Large intestine (tissue), 3 donors: ENCODE data around the gene CYP27B1. TPM values are rescaled to one million over a fixed set of nuclear protein-coding genes. Genes with fewer than 3 reads are reported as not detected.

ENCODE experiments used
- DNase-seq, 2 donors: peaks; one replicate each; pipeline versions ENCODE4 v3.0.0 to v3.0.0-alpha.2; 2013
- H3K27ac ChIP-seq: one replicate; pipeline ENCODE4 v1.5.1; 2013; ENCODE audit warnings: low read length
- H3K27me3 ChIP-seq: 2 replicates; pipeline ENCODE4 v1.6.1; 2013; ENCODE audit warnings: low read length; ENCODE audit not compliant: control insufficient read depth, insufficient read depth
- H3K36me3 ChIP-seq: 2 replicates; pipeline ENCODE4 v1.6.1; 2013; ENCODE audit warnings: low read length; ENCODE audit not compliant: control insufficient read depth, insufficient read depth
- H3K4me1 ChIP-seq: one replicate; pipeline ENCODE4 v1.6.1; 2013; ENCODE audit warnings: low read length; ENCODE audit not compliant: control insufficient read depth, insufficient read depth
- H3K4me3 ChIP-seq: one replicate; pipeline ENCODE4 v1.5.1; 2013; ENCODE audit warnings: low read length
- H3K9me3 ChIP-seq: one replicate; pipeline ENCODE4 v1.6.1; 2013; ENCODE audit warnings: mild to moderate bottlenecking, low read depth, low read length, moderate library complexity; ENCODE audit not compliant: control insufficient read depth
- WGBS: methylation state at CpG from one replicate; pipeline ENCODE4 v1.1.5; 2013; ENCODE audit warnings: low lambda C conversion rate; ENCODE audit not compliant: insufficient coverage; 5-methylcytosine and 5-hydroxymethylcytosine counted together
- polyA plus RNA-seq: library from polyadenylated mRNA; unstranded; fragments of 120-200 nt; gene quantifications from one replicate; pipeline ENCODE4 v1.2.1, GENCODE V29; 2013

The CYP27B1 gene
- polyA plus RNA-seq, 1 donor = 1.8 TPM

DNA sequence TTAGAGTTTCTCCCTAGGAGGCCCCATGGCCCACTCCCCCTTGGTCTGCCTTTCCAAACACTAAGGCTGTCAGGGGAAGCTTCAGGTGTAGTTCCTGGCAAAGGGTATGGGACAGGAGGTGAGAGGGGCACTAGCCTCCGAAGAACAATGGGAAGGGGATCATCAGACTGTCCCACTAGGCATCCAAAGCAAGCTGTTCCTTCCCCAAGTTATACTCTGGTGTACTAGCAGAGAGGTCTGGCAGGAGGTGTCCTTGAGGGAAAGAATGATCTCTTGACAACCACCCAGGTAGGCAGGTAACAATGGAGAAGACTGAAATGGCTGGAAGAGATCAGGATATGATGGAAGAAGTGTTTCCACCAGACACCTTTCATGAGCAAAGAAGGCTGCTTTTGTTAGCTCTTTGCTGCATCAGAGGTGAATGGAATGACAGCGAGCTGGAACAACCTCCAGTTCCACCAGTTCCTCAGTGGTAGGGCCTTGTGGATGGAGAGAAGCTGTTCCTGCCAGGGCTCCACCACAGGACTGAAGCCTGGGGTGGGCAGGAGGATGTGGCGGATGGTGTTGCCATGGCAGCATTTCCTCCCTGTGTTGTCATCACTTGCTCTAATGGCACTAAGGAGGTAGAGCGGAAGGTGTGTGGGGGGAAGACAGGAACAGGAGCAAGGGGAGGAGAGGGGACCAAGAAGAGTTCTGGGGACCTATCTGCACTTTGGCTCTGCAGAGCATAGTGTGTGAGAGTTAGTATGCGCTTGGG is 26.0 kb downstream of the CYP27B1 start:
- no CpG with 5 or more reads among the region's 5 CpGs for whole genome bisulfite sequencing
- Histone ChIP-seq H3K27me3 (peaks cover 68% of the 10 kb centered on the region), H3K27ac (no peak overlapping the region), H3K9me3 (peaks cover 7% of the 10 kb centered on the region), H3K36me3 (no peaks in the 10 kb centered on the region), H3K4me3 (no peak overlapping the region), H3K4me1 (peaks cover 18% of the 10 kb centered on the region)
- no peak for DNase-seq

DNA sequence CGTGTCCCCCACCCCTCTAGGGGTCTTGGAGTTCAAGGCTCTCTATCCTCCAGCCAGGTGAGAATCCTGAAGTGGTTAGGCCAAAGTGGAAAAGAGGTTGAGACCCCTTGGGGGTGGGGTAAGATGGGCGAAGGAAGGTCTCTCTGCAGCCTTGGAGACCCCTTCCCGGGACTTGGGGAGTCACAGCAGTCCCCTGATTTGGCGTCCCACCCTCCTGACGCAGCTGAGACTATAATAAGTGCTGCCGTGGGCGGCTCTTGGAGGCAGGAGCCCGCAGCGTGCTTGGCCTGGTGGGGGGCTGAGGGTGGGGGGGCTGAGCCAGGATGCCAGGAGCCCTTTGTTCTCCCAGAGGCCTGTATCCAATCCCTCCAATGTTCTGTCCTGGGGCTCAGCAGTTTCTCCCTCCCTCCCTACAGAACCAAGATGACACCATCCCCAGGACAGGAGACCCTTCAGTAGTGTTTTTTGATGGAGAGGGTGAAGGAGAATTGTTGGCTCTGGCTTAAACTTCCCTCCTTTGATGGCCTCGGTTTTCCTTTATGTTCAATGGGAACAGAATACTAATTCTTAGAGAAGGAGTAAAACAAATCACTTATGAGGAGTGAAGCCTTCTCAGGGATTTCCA is 26.9 kb downstream of the CYP27B1 start:
- no CpG with 5 or more reads among the region's 10 CpGs for WGBS
- Histone ChIP-seq H3K4me1 (peaks cover 13% of the 10 kb centered on the region), H3K27me3 (peaks cover 76% of the 10 kb centered on the region), H3K9me3 (peaks cover 7% of the 10 kb centered on the region), H3K4me3 (no peak overlapping the region), H3K27ac (no peak overlapping the region), H3K36me3 (no peaks in the 10 kb centered on the region)
- DNase-seq = no peak

DNA sequence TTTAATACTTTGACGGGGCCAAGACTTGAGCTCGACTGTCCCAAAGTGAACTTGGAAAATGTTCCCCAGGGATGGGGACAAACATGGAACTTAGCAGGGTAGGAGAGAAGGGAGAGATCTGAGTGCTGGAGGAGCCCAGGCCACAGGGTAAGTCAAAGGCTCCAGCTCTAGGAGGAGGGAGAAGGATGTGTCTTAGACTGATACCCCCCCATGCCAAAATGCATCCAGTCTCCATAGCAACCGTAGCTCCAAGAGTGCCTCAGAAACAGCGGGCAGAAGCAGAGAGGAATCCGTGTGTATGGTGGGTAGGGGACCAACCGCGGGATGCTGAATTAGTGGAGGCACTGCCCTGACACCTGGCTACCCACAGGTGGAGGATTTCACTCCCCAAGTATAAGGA is 27.5 kb downstream of the CYP27B1 start:
- DNase-seq = no peak
- Histone ChIP-seq H3K4me1 (peaks cover 13% of the 10 kb centered on the region), H3K4me3 (no peak overlapping the region), H3K27ac (no peak overlapping the region), H3K27me3 (peaks cover 83% of the 10 kb centered on the region), H3K36me3 (no peaks in the 10 kb centered on the region), H3K9me3 (peaks cover 7% of the 10 kb centered on the region)
- WGBS = no CpG with 5 or more reads among the region's 7 CpGs

DNA sequence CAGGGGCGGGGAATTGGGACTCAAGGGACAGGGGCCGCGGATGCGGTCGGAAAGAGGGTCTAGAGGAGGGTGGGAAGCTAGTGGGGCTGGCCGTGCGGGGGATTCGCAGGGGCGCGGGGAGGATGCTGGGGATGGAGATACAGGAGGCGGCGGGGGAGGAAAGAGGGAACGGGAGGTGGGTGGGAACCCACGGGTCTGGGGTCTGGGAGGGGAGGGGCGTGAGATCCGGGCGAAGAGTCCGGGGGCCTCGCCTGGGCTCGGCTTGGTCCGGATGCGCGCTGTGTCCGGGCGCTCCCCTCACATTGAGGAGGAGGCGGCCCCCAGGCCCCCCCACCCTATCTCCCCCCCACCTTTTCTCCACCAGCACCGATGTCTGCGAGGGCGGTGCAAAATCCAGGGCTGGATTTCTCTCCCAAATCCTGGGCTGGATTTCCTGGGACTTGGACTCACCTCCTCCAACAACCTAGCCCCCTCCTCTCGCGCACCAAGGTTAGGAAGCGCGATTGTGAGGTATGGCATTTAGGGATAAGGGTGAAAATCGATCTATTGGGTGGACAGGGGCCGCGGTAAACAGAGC is 28.1 kb downstream of the CYP27B1 start, which contains the start of gene AGAP2:
TSS of gene AGAP2 (minus strand) at position 82 of the 577 bp plus-strand sequence. CDS start 496 bp downstream, outside the sequence.
- peaks cover 89% of the 10 kb centered on the region for H3K27me3 ChIP-seq
- H3K36me3 ChIP-seq = no peaks in the 10 kb centered on the region
- DNase-seq = no peak
- no peak within 1 kb of the TSS for H3K27ac ChIP-seq
- H3K4me3 ChIP-seq = no peak within 1 kb of the TSS
- H3K9me3 ChIP-seq = peaks cover 7% of the 10 kb centered on the region
- WGBS = no CpG with 5 or more reads among the region's 36 CpGs
- peaks cover 8% of the 10 kb centered on the region for H3K4me1 ChIP-seq

DNA sequence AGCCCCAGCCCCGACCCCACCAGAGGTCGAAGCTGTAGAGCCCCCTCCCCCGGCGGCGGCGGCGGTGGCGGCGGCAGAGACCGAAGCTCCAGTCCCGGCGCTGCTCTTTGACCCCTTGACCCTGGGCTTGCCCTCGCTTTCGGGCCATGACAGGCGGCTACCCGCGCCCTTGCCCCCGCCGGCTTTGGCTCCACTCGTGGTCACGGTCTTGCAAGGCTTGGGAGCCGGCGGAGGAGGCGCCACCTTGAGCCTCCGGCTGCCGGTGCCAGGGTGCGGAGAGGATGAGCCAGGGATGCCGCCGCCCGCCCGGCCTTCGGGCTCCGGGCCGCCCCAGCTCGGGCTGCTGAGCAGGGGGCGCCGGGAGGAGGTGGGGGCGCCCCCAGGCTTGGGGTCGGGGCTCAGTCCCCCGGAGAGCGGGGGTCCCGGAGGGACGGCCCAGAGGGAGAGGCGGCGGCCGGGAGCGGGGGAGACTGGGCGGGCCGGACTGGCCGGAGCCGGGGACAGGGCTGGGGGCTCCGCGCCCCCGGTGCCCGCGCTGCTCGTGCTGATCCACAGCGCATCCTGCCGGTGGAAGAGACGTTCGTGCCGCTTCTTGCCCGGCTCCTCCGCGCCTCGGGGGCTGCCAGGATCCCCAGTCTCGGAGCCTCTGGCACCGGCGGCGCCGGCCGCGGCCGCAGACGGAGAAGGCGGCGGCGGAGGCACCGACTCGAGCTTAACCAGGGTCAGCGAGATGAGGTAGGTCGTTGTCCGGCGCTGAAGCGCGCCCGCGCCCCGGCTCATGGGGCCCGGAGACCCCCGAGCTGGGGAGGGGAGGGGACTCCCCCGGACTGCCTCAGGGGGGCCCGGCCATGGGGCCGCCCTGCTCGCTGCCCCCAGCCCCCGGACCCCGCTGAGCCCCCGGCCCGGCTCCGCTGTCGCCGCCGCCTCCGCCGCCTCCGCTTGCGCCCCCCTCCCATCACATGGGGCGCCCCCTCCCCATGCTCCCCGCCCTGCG is 29.1 kb downstream of the CYP27B1 start:
- WGBS = no CpG with 5 or more reads among the region's 110 CpGs
- Histone ChIP-seq H3K4me3 (no peak overlapping the region), H3K9me3 (peaks cover 7% of the 10 kb centered on the region), H3K27me3 (peaks cover 97% of the 10 kb centered on the region), H3K36me3 (no peaks in the 10 kb centered on the region), H3K4me1 (peaks cover 8% of the 10 kb centered on the region), H3K27ac (no peak overlapping the region)
- no peak for DNase-seq

DNA sequence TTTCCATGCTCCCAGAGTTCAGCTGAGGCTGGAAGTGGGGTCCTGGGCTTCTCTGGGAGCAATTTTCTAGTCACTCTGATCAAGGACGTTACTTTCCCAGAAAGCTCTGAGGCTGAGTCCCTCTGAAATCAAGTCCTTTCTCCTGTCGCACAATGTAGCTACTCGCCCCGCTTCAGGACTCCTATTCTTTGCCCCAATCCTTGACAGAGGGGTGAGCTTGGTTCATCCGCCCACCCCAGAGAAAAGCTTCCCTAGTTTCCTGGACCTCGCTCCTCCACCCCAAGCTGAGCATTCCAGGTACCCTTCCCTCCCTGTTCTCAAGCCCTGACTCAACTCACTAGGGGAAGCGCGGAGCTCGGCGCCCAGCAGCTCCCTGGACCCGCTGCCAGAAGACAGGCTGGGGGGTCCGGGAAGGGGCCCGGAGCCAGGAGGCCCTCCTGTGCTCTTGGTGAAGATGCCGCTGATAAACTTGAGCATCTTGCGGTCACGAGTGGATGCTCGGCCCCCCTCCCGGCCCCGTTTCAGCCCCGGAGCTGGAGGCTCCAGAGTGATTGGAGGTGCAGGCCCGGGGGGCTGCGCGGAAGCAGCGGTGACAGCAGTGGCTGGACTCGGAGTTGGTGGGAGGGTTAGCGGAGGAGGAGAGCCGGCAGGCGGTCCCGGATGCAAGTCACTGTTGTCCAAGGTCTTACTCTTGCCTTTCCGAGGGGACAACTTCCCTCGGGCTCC is 30.0 kb downstream of the CYP27B1 start:
- Histone ChIP-seq H3K9me3 (peaks cover 7% of the 10 kb centered on the region), H3K36me3 (no peaks in the 10 kb centered on the region), H3K4me1 (peaks cover 8% of the 10 kb centered on the region), H3K27me3 (peaks cover 98% of the 10 kb centered on the region), H3K27ac (no peak overlapping the region), H3K4me3 (no peak overlapping the region)
- DNase-seq = no peak
- no CpG with 5 or more reads among the region's 31 CpGs for WGBS

DNA sequence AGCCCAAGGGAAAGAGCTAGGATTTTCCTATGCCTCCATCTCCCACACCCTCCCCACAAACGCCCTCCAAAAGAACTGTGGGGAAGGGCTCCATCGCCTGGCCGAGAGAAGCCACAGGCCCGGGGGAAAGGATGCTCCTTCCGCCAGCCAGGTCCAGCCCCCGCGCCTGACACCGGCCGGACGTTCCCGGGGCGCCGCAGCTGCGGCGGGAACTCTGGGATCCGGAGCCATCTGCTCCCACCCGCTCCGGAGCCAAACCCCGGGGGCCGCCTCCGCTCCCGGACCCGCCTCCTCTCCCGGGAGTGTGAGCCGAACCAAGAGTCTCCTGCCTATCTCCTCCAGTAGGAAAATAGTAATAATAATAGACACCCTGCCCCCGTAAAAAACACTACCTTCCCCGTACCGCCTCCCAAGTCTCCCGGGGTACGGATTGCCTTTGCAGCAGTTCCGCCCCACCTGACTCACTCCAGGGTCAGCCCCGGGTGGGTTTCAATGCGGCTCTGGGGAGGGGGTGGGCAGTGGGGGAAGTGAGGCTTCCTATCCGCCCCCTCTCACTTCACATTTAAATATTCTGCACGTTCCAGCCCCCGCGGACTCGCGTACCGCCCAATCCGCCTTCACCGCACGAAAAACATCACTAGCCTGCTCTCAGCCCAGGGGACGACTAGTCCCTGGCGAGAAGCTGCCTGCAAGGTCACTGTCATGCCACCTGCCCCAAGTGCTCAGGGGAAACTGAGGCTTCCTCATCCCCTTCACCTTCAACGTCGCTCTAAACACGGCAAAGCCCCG is 30.7 kb downstream of the CYP27B1 start:
- no peak overlapping the region for H3K4me3 ChIP-seq
- H3K36me3 ChIP-seq = no peaks in the 10 kb centered on the region
- H3K27me3 ChIP-seq = peaks cover 98% of the 10 kb centered on the region
- H3K4me1 ChIP-seq = peaks cover 8% of the 10 kb centered on the region
- H3K27ac ChIP-seq = no peak overlapping the region
- DNase-seq = no peak
- WGBS = no CpG with 5 or more reads among the region's 49 CpGs
- peaks cover 7% of the 10 kb centered on the region for H3K9me3 ChIP-seq

DNA sequence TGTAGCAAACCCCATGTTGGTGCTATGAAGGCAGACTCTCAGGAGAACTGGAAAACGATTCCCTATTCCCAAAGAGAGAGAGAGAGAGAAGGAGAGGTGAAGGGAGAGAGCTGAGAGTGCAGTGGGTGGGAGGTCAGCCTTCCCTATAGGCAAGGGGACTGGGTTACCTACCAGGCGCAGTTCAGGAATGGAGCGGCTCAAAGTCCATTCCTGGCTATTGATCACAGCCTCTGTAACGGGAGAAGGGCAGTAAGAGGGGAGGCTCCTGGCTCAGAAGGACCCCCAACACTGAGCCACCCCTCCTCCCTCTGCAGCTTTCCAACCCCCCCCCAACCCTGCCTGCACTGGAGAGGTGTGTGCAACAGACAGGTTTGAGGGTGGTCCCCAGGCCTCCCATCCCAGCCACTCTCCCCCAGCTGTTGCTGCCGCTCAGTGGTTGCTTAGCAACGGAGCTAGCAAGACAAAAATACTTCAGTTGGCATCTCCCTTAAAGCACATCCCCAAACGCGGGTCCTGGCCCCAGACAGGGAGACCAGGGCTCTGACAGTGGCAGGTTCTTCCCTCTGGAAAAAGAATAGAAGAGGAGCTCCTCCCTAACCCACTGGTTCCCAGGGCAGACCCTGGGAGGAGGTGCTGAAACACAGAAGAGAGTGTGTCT is 31.6 kb downstream of the CYP27B1 start:
- H3K36me3 ChIP-seq = no peaks in the 10 kb centered on the region
- peaks cover 98% of the 10 kb centered on the region for H3K27me3 ChIP-seq
- no peak for DNase-seq
- no peak overlapping the region for H3K27ac ChIP-seq
- H3K4me3 ChIP-seq = no peak overlapping the region
- peaks cover 8% of the 10 kb centered on the region for H3K4me1 ChIP-seq
- no CpG with 5 or more reads among the region's 8 CpGs for WGBS
- H3K9me3 ChIP-seq = peaks cover 7% of the 10 kb centered on the region

DNA sequence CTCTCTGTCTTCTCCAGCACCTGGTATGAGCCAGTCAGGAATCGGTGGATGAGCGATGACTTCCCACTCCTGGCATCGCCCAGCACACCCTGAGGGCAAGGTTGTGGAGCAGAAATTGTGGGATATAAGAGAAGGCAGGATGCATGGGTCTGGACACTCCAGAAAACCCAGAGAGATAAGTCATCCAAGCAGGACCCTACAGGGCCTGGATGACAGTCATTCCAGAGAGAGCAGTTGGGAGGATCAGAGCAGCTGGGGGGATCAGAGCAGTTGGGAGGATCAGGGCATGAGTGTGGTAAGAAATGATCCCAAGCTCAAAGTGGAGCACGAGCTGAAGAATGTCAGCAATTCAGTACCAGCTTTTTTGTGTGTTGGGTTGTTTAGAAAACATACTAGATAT is 32.3 kb downstream of the CYP27B1 start:
- peaks cover 98% of the 10 kb centered on the region for H3K27me3 ChIP-seq
- WGBS = no CpG with 5 or more reads among the region's 4 CpGs
- no peaks in the 10 kb centered on the region for H3K36me3 ChIP-seq
- H3K9me3 ChIP-seq = peaks cover 7% of the 10 kb centered on the region
- H3K4me3 ChIP-seq = no peak overlapping the region
- no peak for DNase-seq
- peaks cover 8% of the 10 kb centered on the region for H3K4me1 ChIP-seq
- no peak overlapping the region for H3K27ac ChIP-seq
